Testis (tissue), 2 donors: ENCODE results near the gene IL36RN.

Source experiments
- CTCF ChIP-seq, 3 experiments: fragments of 450-650 bp in 2 of 3; fragments of 200-600 bp in 1 of 3; sonication (generic) in 1 of 3; IDR thresholded peaks; one replicate each; pipeline ENCODE4 v1.5.1; 2016 to 2019; ENCODE audit warnings: antibody characterized with exemption in 3 of 3, mild to moderate bottlenecking in 2 of 3, moderate library complexity in 1 of 3
- POLR2A ChIP-seq: fragments of 450-650 bp; IDR thresholded peaks from one replicate; pipeline ENCODE4 v1.6.1; 2017; ENCODE audit warnings: antibody characterized with exemption, mild to moderate bottlenecking, moderate library complexity

GRCh38 chr2:113039719-113040118 lies 19.3 kb upstream of the IL36RN start:
- TF ChIP-seq CTCF (IDR thresholded peaks at IDR 0.05) (no peak), POLR2A (no peak)
